Duodenal mucosa (tissue), 2 donors: ENCODE measurements around the gene PROX2.

Experiments used
- H3K27ac ChIP-seq: one replicate; pipeline ENCODE4 v1.7.0; 2013; ENCODE audit warnings: low read depth, low read length
- H3K27me3 ChIP-seq, 2 donors: one replicate each; pipeline ENCODE4 v1.7.0; 2013; ENCODE audit warnings: low read length in 2 of 2, control low read depth in 1 of 2; ENCODE audit not compliant: insufficient read depth in 2 of 2, control insufficient read depth in 1 of 2
- H3K36me3 ChIP-seq, 2 donors: one replicate each; pipeline ENCODE4 v1.7.0; 2013; ENCODE audit warnings: low read length in 2 of 2, control low read depth in 1 of 2; ENCODE audit not compliant: insufficient read depth in 2 of 2, control insufficient read depth in 1 of 2
- H3K4me1 ChIP-seq, 2 donors: one replicate each; pipeline ENCODE4 v1.7.0; 2013; ENCODE audit warnings: low read length in 2 of 2, control low read depth in 1 of 2; ENCODE audit not compliant: insufficient read depth in 2 of 2, control insufficient read depth in 1 of 2
- H3K4me3 ChIP-seq, 2 donors: one replicate each; pipeline ENCODE4 v1.7.0; 2013; ENCODE audit warnings: low read length in 2 of 2, low read depth in 1 of 2
- H3K9ac ChIP-seq, 2 donors: one replicate each; pipeline ENCODE4 v1.7.0; 2013; ENCODE audit warnings: low read length in 2 of 2, low read depth in 1 of 2
- H3K9me3 ChIP-seq, 2 donors: one replicate each; pipeline ENCODE4 v1.7.0; 2013; ENCODE audit warnings: low read length in 2 of 2, control low read depth in 1 of 2; ENCODE audit not compliant: control insufficient read depth in 1 of 2

Gene PROX2

GRCh38 chr14:74864198-74864597 lies 11.7 kb downstream of the PROX2 start:
- Histone ChIP-seq H3K9me3 (no peaks in the 10 kb centered on the region), H3K4me3 (no peak overlapping the region), H3K27ac (no peak overlapping the region), H3K9ac (no peak overlapping the region), H3K36me3 (no peaks in the 10 kb centered on the region), H3K27me3 (no peaks in the 10 kb centered on the region), H3K4me1 (no peaks in the 10 kb centered on the region)

GRCh38 chr14:74863274-74863673 lies 12.7 kb downstream of the PROX2 start:
- H3K4me1 ChIP-seq = no peaks in the 10 kb centered on the region
- H3K9ac ChIP-seq = no peak overlapping the region
- no peaks in the 10 kb centered on the region for H3K27me3 ChIP-seq
- no peaks in the 10 kb centered on the region for H3K9me3 ChIP-seq
- H3K36me3 ChIP-seq = no peaks in the 10 kb centered on the region
- no peak overlapping the region for H3K27ac ChIP-seq
- H3K4me3 ChIP-seq = no peak overlapping the region

DNA sequence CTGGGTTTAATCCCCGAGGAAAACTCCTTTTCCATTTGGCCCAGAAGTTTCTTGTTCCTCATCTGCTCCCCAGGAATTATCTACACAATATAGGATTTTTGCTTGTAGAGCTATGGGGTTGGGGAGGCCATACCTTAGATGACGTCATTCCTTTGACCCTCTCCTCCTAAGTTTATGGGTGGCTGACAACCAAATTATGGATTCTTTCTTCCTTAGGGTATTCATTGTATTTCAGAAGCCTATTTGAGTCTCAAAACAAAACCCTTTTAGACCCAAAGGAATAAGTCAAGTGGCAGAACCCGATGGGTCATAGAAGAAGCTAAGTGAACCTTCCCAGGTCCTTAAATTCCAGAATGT lies 14.2 kb downstream of the PROX2 start:
- no peaks in the 10 kb centered on the region for H3K4me1 ChIP-seq
- no peaks in the 10 kb centered on the region for H3K36me3 ChIP-seq
- no peaks in the 10 kb centered on the region for H3K9me3 ChIP-seq
- H3K27me3 ChIP-seq = no peaks in the 10 kb centered on the region
- H3K27ac ChIP-seq = no peak overlapping the region
- H3K4me3 ChIP-seq = no peak overlapping the region
- H3K9ac ChIP-seq = no peak overlapping the region

DNA sequence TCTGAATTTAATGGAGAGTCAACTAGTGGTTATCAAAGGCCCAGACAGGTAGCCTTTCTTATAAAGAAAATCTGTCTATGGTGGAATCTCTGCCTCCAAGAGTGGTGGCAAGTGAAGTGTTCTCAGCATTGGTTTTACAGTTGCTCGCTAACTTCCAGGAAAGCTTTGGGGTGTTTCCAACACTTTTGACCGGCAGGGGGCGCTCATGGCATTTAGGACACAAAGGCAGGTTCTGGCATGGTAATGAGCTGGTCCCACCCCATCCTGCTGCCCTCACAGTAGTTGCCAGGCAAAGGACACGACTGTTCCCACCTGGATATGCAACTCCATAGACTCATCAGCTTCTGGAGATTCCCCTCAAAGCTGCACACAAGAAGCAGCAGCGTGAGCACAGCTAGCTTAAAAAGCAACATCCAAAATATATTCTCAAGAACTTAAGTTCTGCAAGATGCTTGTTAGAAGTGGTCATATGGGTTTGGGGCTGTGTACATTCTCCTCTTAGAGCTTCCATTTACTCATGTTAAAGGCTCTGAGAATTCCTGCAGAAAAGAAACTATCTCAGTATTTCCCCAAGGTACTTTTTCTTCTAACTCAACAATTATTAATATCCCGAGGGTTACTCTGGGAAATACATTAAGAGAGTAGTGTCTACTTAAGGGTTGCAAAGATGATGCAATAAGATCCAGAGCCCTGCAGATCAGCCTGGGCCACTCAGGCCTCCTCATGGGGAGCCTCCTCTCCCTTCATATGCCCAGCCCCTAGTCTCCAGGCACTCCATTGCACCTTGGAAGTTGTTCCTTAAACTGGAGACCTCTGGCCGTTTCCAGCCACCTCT lies 14.8 kb downstream of the PROX2 start:
- no peaks in the 10 kb centered on the region for H3K9me3 ChIP-seq
- no peak overlapping the region for H3K9ac ChIP-seq
- H3K27ac ChIP-seq = no peak overlapping the region
- H3K36me3 ChIP-seq = no peaks in the 10 kb centered on the region
- no peak overlapping the region for H3K4me3 ChIP-seq
- H3K4me1 ChIP-seq = no peaks in the 10 kb centered on the region
- no peaks in the 10 kb centered on the region for H3K27me3 ChIP-seq

GRCh38 chr14:74859757-74860552 lies 16.0 kb downstream of the PROX2 start:
- Histone ChIP-seq H3K9ac (peak overlapping the region in 1 of 2 donors; percentile 1), H3K4me3 (no peak overlapping the region), H3K4me1 (peaks cover 9 to 11% of the 10 kb centered on the region in 2 donors), H3K27ac (no peak overlapping the region), H3K36me3 (no peaks in the 10 kb centered on the region), H3K27me3 (no peaks in the 10 kb centered on the region), H3K9me3 (no peaks in the 10 kb centered on the region)

- no peaks in the 10 kb centered on the region for H3K27me3 ChIP-seq
- no peak overlapping the region for H3K4me3 ChIP-seq
- no peaks in the 10 kb centered on the region for H3K9me3 ChIP-seq
- H3K4me1 ChIP-seq = peaks cover 17 to 22% of the 10 kb centered on the region in 2 donors
- no peaks in the 10 kb centered on the region for H3K36me3 ChIP-seq
- H3K27ac ChIP-seq = no peak overlapping the region
- H3K9ac ChIP-seq = no peak overlapping the region
Measured at GRCh38 chr14:74858022-74858421, 17.9 kb downstream of the PROX2 start.

GRCh38 chr14:74856366-74856765 lies 19.6 kb downstream of the PROX2 start:
- peaks cover 17 to 24% of the 10 kb centered on the region in 2 donors for H3K4me1 ChIP-seq
- H3K27ac ChIP-seq = no peak overlapping the region
- no peaks in the 10 kb centered on the region for H3K36me3 ChIP-seq
- H3K4me3 ChIP-seq = no peak overlapping the region
- no peaks in the 10 kb centered on the region for H3K27me3 ChIP-seq
- H3K9me3 ChIP-seq = no peaks in the 10 kb centered on the region
- no peak overlapping the region for H3K9ac ChIP-seq

GRCh38 chr14:74855945-74856344 lies 20.0 kb downstream of the PROX2 start:
- Histone ChIP-seq H3K36me3 (no peaks in the 10 kb centered on the region), H3K27ac (no peak overlapping the region)

GRCh38 chr14:74855021-74855420 lies 20.9 kb downstream of the PROX2 start:
- H3K27me3 ChIP-seq = no peaks in the 10 kb centered on the region
- H3K9ac ChIP-seq = no peak overlapping the region
- no peaks in the 10 kb centered on the region for H3K9me3 ChIP-seq
- H3K36me3 ChIP-seq = no peaks in the 10 kb centered on the region
- H3K4me3 ChIP-seq = no peak overlapping the region
- H3K4me1 ChIP-seq = peaks cover 17 to 24% of the 10 kb centered on the region in 2 donors
- no peak overlapping the region for H3K27ac ChIP-seq

More at GRCh38 chr14:74855945-74856344, 20.0 kb downstream of the PROX2 start:
- Histone ChIP-seq H3K9ac (no peak overlapping the region), H3K9me3 (no peaks in the 10 kb centered on the region), H3K4me3 (no peak overlapping the region), H3K27me3 (no peaks in the 10 kb centered on the region), H3K4me1 (peaks cover 17 to 24% of the 10 kb centered on the region in 2 donors)

- Histone ChIP-seq H3K9ac (no peak overlapping the region), H3K27ac (no peak overlapping the region)
Measured at GRCh38 chr14:74853581-74853980, 22.4 kb downstream of the PROX2 start.

More at GRCh38 chr14:74853581-74853980, 22.4 kb downstream of the PROX2 start:
- Histone ChIP-seq H3K4me3 (no peak overlapping the region), H3K4me1 (peaks cover 17 to 24% of the 10 kb centered on the region in 2 donors), H3K36me3 (no peaks in the 10 kb centered on the region), H3K27me3 (no peaks in the 10 kb centered on the region), H3K9me3 (no peaks in the 10 kb centered on the region)
